HCT116 (cell line): Measurements from ENCODE around the gene ADAM10.

Experiments
- ATF3 ChIP-seq: IDR thresholded peaks from 2 replicates; pipeline ENCODE4 v1.6.1; 2012
- CEBPB ChIP-seq: IDR thresholded peaks from 2 replicates; pipeline ENCODE4 v1.6.1; 2012; ENCODE audit warnings: low read depth
- CTCF ChIP-seq, 3 experiments: fragments of 200-600 bp in 1 of 3; sonication (generic) in 1 of 3; IDR thresholded peaks in 2 of 3; conservative IDR thresholded peaks in 1 of 3; 2 replicates each; pipeline ENCODE4 v1.5.1; 2012 to 2017; ENCODE audit warnings: low read depth in 2 of 3, low read length in 2 of 3, antibody characterized with exemption in 1 of 3, borderline replicate concordance in 1 of 3, control low read depth in 1 of 3, mild to moderate bottlenecking in 1 of 3, mixed read lengths in 1 of 3, mixed run types in 1 of 3, moderate library complexity in 1 of 3; ENCODE audit not compliant: insufficient read depth in 1 of 3
- EGR1 ChIP-seq: IDR thresholded peaks from 2 replicates; pipeline ENCODE4 v1.6.1; 2012; ENCODE audit warnings: low read depth
- EZH2 ChIP-seq: fragments of 200-600 bp; sonication (generic); IDR thresholded peaks from 2 replicates; pipeline ENCODE4 v1.6.1; 2017; ENCODE audit warnings: antibody characterized with exemption, mixed run types
- EZH2phosphoT487 ChIP-seq: fragments of 200-600 bp; IDR thresholded peaks from 2 replicates; pipeline ENCODE4 v1.6.1; 2018; ENCODE audit warnings: antibody characterized with exemption, borderline replicate concordance
- MAX ChIP-seq: IDR thresholded peaks from 2 replicates; pipeline ENCODE4 v1.6.1; 2012
- POLR2A ChIP-seq: IDR thresholded peaks from 2 replicates; pipeline ENCODE4 v1.7.0; 2011; ENCODE audit warnings: borderline replicate concordance; ENCODE audit not compliant: insufficient read depth, insufficient read length; ENCODE audit errors: extremely low read depth
- POLR2AphosphoS5 ChIP-seq: IDR thresholded peaks from 2 replicates; pipeline ENCODE4 v1.6.1; 2011; ENCODE audit warnings: mild to moderate bottlenecking, low read depth, low read length, moderate library complexity
- RAD21 ChIP-seq: IDR thresholded peaks from 2 replicates; pipeline ENCODE4 v1.6.1; 2012; ENCODE audit warnings: low read depth, mild to moderate bottlenecking
- REST ChIP-seq: IDR thresholded peaks from 2 replicates; pipeline ENCODE4 v1.6.1; 2012; ENCODE audit warnings: low read depth
- SP1 ChIP-seq: IDR thresholded peaks from 2 replicates; pipeline ENCODE4 v1.6.1; 2012; ENCODE audit warnings: low read depth
- TCF7L2 ChIP-seq: IDR thresholded peaks from 2 replicates; pipeline ENCODE4 v1.7.0; 2011; ENCODE audit warnings: borderline replicate concordance, inconsistent platforms; ENCODE audit not compliant: insufficient read depth, insufficient read length; ENCODE audit errors: extremely low read depth
- YY1 ChIP-seq: IDR thresholded peaks from 2 replicates; pipeline ENCODE4 v1.6.1; 2011; ENCODE audit warnings: low read length, low read depth, moderate library complexity, mild to moderate bottlenecking; ENCODE audit not compliant: insufficient replicate concordance; ENCODE audit errors: extremely low read depth

- no peak for TF ChIP-seq POLR2A
- no peak for TF ChIP-seq EZH2
- no peak for TF ChIP-seq CTCF (IDR thresholded peaks at IDR 0.05 in 2 of 3, conservative IDR thresholded peaks at IDR 0.05 in 1 of 3; ENCODE audit: borderline replicate concordance in 1 of 3, insufficient read depth in 1 of 3, low read depth in 2 of 3, low read length in 2 of 3)
- no peak for TF ChIP-seq CEBPB
- no peak for TF ChIP-seq POLR2AphosphoS5
- TF ChIP-seq TCF7L2, result no peak
- no peak for TF ChIP-seq ATF3
- no peak for TF ChIP-seq RAD21
- TF ChIP-seq MAX, result no peak
- TF ChIP-seq EZH2phosphoT487, result no peak
- TF ChIP-seq SP1, result no peak
- no peak for TF ChIP-seq REST
- no peak for TF ChIP-seq YY1
- no peak for TF ChIP-seq EGR1
Measured at GRCh38 chr15:58762731-58763130, 13.2 kb upstream of the ADAM10 start.
